ENCODE data around the gene SPRR2E.
"Not testable (repeated sequence)": the region's sequence is repeated elsewhere in the genome, so short reads cannot be mapped to it uniquely, and the experiment has no call there.

Gene SPRR2E

GRCh38 chr1:153058826-153059784 is 35.2 kb downstream of the SPRR2E start:
- DNase-seq = no peak

- DNase-seq = no peak
Measured at GRCh38 chr1:153058154-153058553, 36.2 kb downstream of the SPRR2E start.

- DNase-seq = no peak
Measured at GRCh38 chr1:153057375-153057774, 37.0 kb downstream of the SPRR2E start, which contains the start of gene SPRR2A. TSS of gene SPRR2A (minus strand) at chr1:153057512. CDS start at chr1:153056735, 777 bp downstream.

GRCh38 chr1:153056111-153056510 is 38.2 kb downstream of the SPRR2E start:
- not testable (repeated sequence) for DNase-seq

GRCh38 chr1:153049211-153049610 is 45.1 kb downstream of the SPRR2E start:
- no peak for DNase-seq

Measured in activated effector memory CD4-positive, alpha-beta T cell treated with Interleukin-2 at 50 U/mL for 16 hours (primary cell).